NCI-H1048 (cell line): ENCODE results near the gene TUBB3.
"Not testable (repeated sequence)": the region's sequence is repeated elsewhere in the genome, so short reads cannot be mapped to it uniquely, and the experiment has no call there.

ENCODE experiments used
- DNase-seq: peaks from one replicate; lab custom pipeline; 2025; lab: John Stamatoyannopoulos, UW

Gene TUBB3

GRCh38 chr16:89922884-89923639 is at the start of gene TUBB3:
Gene TUBB3 (plus strand): TSS chr16:89923342. CDS start chr16:89923402, 60 bp downstream.
- peak; percentile 9 for DNase-seq

GRCh38 chr16:89873972-89874689 is 49.0 kb upstream of the TUBB3 start:
- peak; percentile 62 for DNase-seq

- DNase-seq = not testable (repeated sequence)
These were observed 44.0 kb upstream of the TUBB3 start for GRCh38 chr16:89879123-89879522.

GRCh38 chr16:89880477-89881367 is 42.4 kb upstream of the TUBB3 start:
- DNase-seq = no peak

GRCh38 chr16:89881368-89881730 is 41.8 kb upstream of the TUBB3 start:
- no peak for DNase-seq

GRCh38 chr16:89883346-89884040 is 39.6 kb upstream of the TUBB3 start:
- no peak for DNase-seq

GRCh38 chr16:89884041-89884421 is 39.1 kb upstream of the TUBB3 start:
- DNase-seq = no peak

GRCh38 chr16:89887243-89887642 is 35.9 kb upstream of the TUBB3 start:
- DNase-seq = no peak

- no peak for DNase-seq
These were observed 32.9 kb upstream of the TUBB3 start for GRCh38 chr16:89890200-89890599.

- no peak for DNase-seq
These were observed 32.1 kb upstream of the TUBB3 start for GRCh38 chr16:89890886-89891657.

GRCh38 chr16:89892055-89892630 is 31.0 kb upstream of the TUBB3 start:
- DNase-seq = no peak

GRCh38 chr16:89892635-89893034 is 30.5 kb upstream of the TUBB3 start:
- DNase-seq = no peak

- DNase-seq = no peak
These were observed 29.2 kb upstream of the TUBB3 start for GRCh38 chr16:89893642-89894548.

- no peak for DNase-seq
These were observed 27.5 kb upstream of the TUBB3 start for GRCh38 chr16:89895482-89896250.

GRCh38 chr16:89897204-89897603 is 25.9 kb upstream of the TUBB3 start:
- DNase-seq = no peak

- DNase-seq = no peak
These were observed 24.8 kb upstream of the TUBB3 start for GRCh38 chr16:89898201-89898967.

GRCh38 chr16:89899879-89900481 is 23.2 kb upstream of the TUBB3 start:
- no peak for DNase-seq

GRCh38 chr16:89900885-89901284 is 22.3 kb upstream of the TUBB3 start:
- DNase-seq = no peak
